Right ventricle myocardium inferior (tissue), 1 donor: ENCODE measurements around the gene APC2. TPM values are rescaled to one million over a fixed set of nuclear protein-coding genes. Genes with fewer than 3 reads are reported as not detected.

Experiments used
- ATAC-seq: fragments of 200-7000 bp; cut with Tn5 transposase; one replicate; pipeline ENCODE4 v1.9.1; 2020; ENCODE audit warnings: mild to moderate bottlenecking, moderate library complexity
- DNase-seq: peaks from one replicate; pipeline ENCODE4 v3.0.0; 2021; ENCODE audit errors: missing footprints
- intact Hi-C: fragments of 100-400 bp; cut with DNase I; formaldehyde crosslinking; loops from one replicate; pipeline ENCODE4 v1.11.0; 2022
- total RNA-seq: library from RNA; stranded (reverse); fragmentation: NEBNext Ultra II Directional; extraction: Animal tissue kit (Norgen Biotek cat#: 25700); gene quantifications from one replicate; pipeline ENCODE4 v1.2.1, GENCODE V29; 2021
- donor health status: DM: no; HTN: yes; CAD: no; lungs with severe emphysema.

APC2 gene
- total RNA-seq, 1 donor from 2014 or later, result 0.14 TPM

GRCh38 chr19:1455002-1455335 is 5.0 kb downstream of the APC2 start:
- ATAC-seq (no peak), DNase-seq (no peak)
- intact Hi-C loops, result no loop called here

- intact Hi-C loops, result no loop called here
- ATAC-seq, result peak; percentile 26
- DNase-seq, result no peak
These were observed 5.6 kb downstream of the APC2 start for GRCh38 chr19:1455336-1456120.

GRCh38 chr19:1456121-1456900 is 6.4 kb downstream of the APC2 start:
- ATAC-seq, result no peak
- intact Hi-C loops, result no loop called here
- DNase-seq, result no peak

GRCh38 chr19:1457031-1457739 is 7.3 kb downstream of the APC2 start:
- intact Hi-C loops, result no loop called here
- DNase-seq, result no peak
- ATAC-seq, result no peak

- ATAC-seq, result no peak
- intact Hi-C loops, result no loop called here
- no peak for DNase-seq
These were observed 8.0 kb downstream of the APC2 start for GRCh38 chr19:1457892-1458291.

- ATAC-seq (no peak), DNase-seq (peak; percentile 42)
These were observed 9.6 kb downstream of the APC2 start for GRCh38 chr19:1459479-1459878.

GRCh38 chr19:1460033-1460995 is 10.4 kb downstream of the APC2 start:
- no peak for ATAC-seq
- peak; percentile 37 for DNase-seq
- intact Hi-C loops, result no loop called here

More at GRCh38 chr19:1459479-1459878, 9.6 kb downstream of the APC2 start:
- intact Hi-C loops, result no loop called here

- intact Hi-C loops, result no loop called here
- DNase-seq (peak; percentile 48), ATAC-seq (no peak)
These were observed 11.9 kb downstream of the APC2 start for GRCh38 chr19:1461862-1462261.

GRCh38 chr19:1465191-1466016 is 15.5 kb downstream of the APC2 start:
- DNase-seq, result peak; percentile 66
- ATAC-seq, result peak; percentile 29

GRCh38 chr19:1466018-1466460 is 16.1 kb downstream of the APC2 start:
- DNase-seq (peak; percentile 27), ATAC-seq (no peak)
- intact Hi-C loops, result no loop called here

More at GRCh38 chr19:1465191-1466016, 15.5 kb downstream of the APC2 start:
- intact Hi-C loops, result no loop called here

GRCh38 chr19:1466461-1467214 is 16.7 kb downstream of the APC2 start:
- ATAC-seq, result no peak
- intact Hi-C loops, result no loop called here
- peak; percentile 62 for DNase-seq

GRCh38 chr19:1467215-1467489 is 17.2 kb downstream of the APC2 start:
- ATAC-seq (no peak), DNase-seq (peak; percentile 53)
- intact Hi-C loops, result no loop called here

GRCh38 chr19:1467490-1468273 is 17.8 kb downstream of the APC2 start:
- intact Hi-C loops, result no loop called here
- DNase-seq (peak; percentile 61), ATAC-seq (no peak)

- peak; percentile 6 for DNase-seq
These were observed 18.4 kb downstream of the APC2 start for GRCh38 chr19:1468274-1468820.

GRCh38 chr19:1468821-1469254 is 18.9 kb downstream of the APC2 start:
- DNase-seq (peak; percentile 70), ATAC-seq (no peak)
- intact Hi-C loops, result no loop called here

More at GRCh38 chr19:1468274-1468820, 18.4 kb downstream of the APC2 start:
- no peak for ATAC-seq
- intact Hi-C loops, result no loop called here
